Inferior parietal cortex (tissue), 1 donor: Measurements from ENCODE around the gene PLCB3.

Source experiments
- DNase-seq: peaks from one replicate; pipeline ENCODE4 v3.0.0-alpha.2; 2016; ENCODE audit errors: extremely low spot score

The PLCB3 gene

GRCh38 chr11:64249563-64250414, 1.5 kb upstream of the PLCB3 start:
- DNase-seq: no peak

GRCh38 chr11:64250415-64251015, 815 bp upstream of the PLCB3 start:
- DNase-seq: no peak

GRCh38 chr11:64251753-64252002, 348 bp downstream of the PLCB3 start:
- no peak for DNase-seq

- DNase-seq: no peak
Observed at GRCh38 chr11:64252003-64252872, 908 bp downstream of the PLCB3 start.

GRCh38 chr11:64253043-64253442, 1.7 kb downstream of the PLCB3 start:
- DNase-seq: no peak

GRCh38 chr11:64253481-64253880, 2.2 kb downstream of the PLCB3 start:
- DNase-seq: no peak

- no peak for DNase-seq
Observed at GRCh38 chr11:64254326-64254725, 3.0 kb downstream of the PLCB3 start.

GRCh38 chr11:64255135-64256128, 4.1 kb downstream of the PLCB3 start:
- DNase-seq: no peak

- DNase-seq: no peak
Observed at GRCh38 chr11:64256300-64256699, 5.0 kb downstream of the PLCB3 start.

GRCh38 chr11:64258356-64258755, 7.0 kb downstream of the PLCB3 start:
- no peak for DNase-seq

GRCh38 chr11:64258946-64259532, 7.7 kb downstream of the PLCB3 start:
- no peak for DNase-seq

GRCh38 chr11:64259533-64260067, 8.3 kb downstream of the PLCB3 start:
- no peak for DNase-seq

GRCh38 chr11:64260147-64260708, 8.9 kb downstream of the PLCB3 start:
- DNase-seq: no peak

GRCh38 chr11:64261556-64262080, 10.3 kb downstream of the PLCB3 start:
- DNase-seq: no peak

GRCh38 chr11:64262271-64263002, 11.1 kb downstream of the PLCB3 start:
- no peak for DNase-seq

GRCh38 chr11:64263021-64263946, 12.0 kb downstream of the PLCB3 start:
- no peak for DNase-seq

- DNase-seq: no peak
Observed at GRCh38 chr11:64263947-64264317, 12.6 kb downstream of the PLCB3 start.

GRCh38 chr11:64264371-64264852, 13.1 kb downstream of the PLCB3 start:
- no peak for DNase-seq
